GM19023 (cell line): ENCODE results near the gene RB1.
"Not testable (repeated sequence)": the region's sequence is repeated elsewhere in the genome, so short reads cannot be mapped to it uniquely, and the experiment has no call there.

Experiments
- ATAC-seq: cut with Tn5 transposase; IDR thresholded peaks from one replicate; pipeline ENCODE4 v1.9.1; 2021; ENCODE audit warnings: mild to moderate bottlenecking, moderate library complexity; ENCODE audit not compliant: unreplicated experiment

The RB1 gene

GRCh38 chr13:48346583-48346982 lies 43.0 kb downstream of the RB1 start:
- no peak for ATAC-seq

- no peak for ATAC-seq
These were observed 46.0 kb downstream of the RB1 start for GRCh38 chr13:48349525-48349924.

- ATAC-seq, result no peak
These were observed 50.0 kb downstream of the RB1 start for GRCh38 chr13:48353590-48353989.

DNA sequence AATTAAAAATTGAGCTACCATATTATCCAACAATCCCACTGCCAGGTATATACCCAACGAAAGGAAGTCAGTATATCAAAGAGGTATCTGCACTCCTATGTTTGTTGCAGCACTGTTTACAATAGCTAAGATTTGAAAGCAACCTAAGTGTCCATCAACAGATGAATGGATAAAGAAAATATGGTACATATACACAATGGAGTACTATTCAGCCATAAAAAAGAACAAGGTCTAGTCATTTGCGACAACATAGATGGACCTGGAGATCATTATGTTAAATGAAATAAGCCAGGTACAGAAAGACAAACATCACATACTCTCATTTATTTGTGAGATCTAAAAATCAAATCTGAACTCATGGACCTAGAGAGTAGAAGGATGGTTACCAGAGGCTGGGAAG lies 52.0 kb downstream of the RB1 start:
- ATAC-seq, result not testable (repeated sequence)

DNA sequence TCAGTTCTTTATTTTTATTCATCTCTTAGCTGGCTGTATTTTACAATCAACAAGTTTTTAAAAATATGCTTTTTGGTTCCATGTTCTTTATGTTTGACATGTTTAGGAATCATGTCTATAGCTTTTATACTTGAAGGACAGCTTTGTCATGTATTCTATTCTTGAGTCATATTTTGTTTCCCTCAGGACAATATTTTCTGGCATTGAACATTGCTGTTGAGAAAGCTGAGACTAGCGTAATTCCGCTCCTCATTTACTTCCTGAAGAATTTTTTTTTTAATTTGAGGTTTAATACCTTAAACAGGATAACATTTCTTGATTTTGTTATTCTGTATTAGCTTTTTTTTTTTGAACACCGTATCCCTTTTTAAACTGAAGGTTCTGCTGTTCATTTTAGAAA lies 53.2 kb downstream of the RB1 start:
- no peak for ATAC-seq

DNA sequence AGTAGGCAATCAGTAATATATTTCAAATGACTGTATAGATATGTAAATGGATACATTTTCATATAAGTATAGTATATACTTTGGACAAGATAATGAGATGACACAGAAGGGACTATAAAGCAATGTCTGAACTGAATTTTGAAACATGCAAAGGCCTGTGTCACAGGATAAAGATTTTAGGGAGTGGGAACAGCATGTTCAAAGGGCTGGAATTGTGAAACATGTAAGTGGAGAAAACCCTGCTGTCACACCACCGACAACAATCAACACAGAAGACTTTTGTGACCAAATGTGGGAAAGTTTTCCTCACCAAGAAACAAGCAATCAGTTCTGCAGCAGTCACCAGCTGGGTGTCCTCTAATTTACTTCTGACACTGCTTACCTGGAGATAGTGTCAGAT lies 66.4 kb downstream of the RB1 start:
- ATAC-seq, result no peak

DNA sequence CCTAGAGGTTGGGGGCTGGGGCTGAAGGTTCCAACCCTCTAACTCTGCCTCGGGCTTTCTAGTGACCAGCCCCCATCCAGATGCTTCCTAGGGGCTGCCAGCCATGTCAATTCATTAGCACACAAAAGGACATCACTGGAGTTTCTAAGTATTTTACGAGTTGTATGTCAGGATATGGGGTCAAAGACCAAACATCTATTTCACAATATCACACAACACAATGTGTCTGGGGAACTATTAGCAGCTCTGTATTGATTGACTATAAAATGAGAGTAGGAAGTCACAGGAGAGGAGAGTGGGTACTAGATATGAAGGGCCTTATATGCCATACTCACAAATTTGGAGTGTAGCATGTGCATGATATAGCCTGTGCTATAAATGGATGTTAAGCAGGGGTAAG lies 67.3 kb downstream of the RB1 start:
- ATAC-seq, result no peak

DNA sequence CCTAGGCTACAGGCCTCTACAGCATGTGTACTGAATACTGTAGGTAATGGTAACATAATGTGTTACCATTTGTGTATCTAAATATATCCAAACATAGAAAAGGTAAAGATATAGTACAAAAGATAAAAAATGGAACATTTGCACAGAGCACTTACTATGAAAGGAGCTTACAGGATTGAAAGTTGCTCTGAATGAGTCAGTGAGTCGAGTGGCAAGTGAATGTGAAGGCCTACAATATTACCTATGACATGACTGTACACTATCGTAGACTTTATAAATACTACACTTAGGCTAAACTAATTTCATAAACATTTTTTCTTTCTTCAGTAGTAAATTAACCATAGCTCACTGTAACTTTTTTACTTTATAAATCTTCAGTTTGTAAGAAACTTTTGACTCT lies 74.3 kb downstream of the RB1 start:
- ATAC-seq, result no peak

DNA sequence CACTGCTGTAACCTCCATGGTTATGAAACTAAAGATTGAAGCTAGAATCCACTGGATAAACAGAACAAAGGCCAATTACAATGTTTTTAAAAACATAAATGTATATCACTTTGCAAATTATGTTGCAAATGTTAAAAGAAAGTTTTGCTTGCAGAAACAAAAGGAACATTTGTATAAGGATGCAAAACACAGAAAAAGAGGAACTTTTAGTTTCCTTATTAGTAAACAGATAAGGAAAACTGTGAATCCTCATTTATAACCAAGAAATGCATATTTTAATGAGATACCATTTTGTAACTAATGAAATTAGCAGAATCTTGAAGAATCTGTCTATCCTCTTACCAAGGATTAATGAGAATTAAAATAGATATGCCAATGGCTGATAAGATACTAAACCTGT lies 77.0 kb downstream of the RB1 start:
- no peak for ATAC-seq

- ATAC-seq, result no peak
These were observed 79.8 kb downstream of the RB1 start for GRCh38 chr13:48383384-48383783.

- ATAC-seq, result no peak
These were observed 83.3 kb downstream of the RB1 start for GRCh38 chr13:48386816-48387215.

- no peak for ATAC-seq
These were observed 87.7 kb downstream of the RB1 start for GRCh38 chr13:48391257-48391656.

- no peak for ATAC-seq
These were observed 89.6 kb downstream of the RB1 start for GRCh38 chr13:48393030-48393697.

GRCh38 chr13:48393698-48394085 lies 90.1 kb downstream of the RB1 start:
- no peak for ATAC-seq

DNA sequence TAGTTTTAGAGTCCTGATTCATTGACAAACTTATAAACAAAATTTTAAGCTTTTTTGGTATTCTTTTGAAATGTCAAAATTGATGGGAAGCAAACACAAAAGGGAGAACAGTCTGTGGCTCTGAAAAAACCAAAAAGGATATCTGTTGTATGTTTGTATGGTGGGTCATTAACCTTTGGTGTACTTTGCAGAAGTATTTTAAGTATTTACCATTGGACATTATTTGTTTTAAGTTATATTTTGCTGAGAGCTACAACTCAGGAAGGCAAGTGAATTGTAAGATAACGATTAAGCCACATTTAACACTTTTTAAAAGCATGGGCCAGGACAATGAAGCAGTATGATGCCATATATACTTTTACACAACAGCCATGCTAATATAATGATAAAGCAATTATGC lies 94.2 kb downstream of the RB1 start:
- no peak for ATAC-seq

- ATAC-seq, result no peak
These were observed 95.0 kb downstream of the RB1 start for GRCh38 chr13:48398450-48399095.

DNA sequence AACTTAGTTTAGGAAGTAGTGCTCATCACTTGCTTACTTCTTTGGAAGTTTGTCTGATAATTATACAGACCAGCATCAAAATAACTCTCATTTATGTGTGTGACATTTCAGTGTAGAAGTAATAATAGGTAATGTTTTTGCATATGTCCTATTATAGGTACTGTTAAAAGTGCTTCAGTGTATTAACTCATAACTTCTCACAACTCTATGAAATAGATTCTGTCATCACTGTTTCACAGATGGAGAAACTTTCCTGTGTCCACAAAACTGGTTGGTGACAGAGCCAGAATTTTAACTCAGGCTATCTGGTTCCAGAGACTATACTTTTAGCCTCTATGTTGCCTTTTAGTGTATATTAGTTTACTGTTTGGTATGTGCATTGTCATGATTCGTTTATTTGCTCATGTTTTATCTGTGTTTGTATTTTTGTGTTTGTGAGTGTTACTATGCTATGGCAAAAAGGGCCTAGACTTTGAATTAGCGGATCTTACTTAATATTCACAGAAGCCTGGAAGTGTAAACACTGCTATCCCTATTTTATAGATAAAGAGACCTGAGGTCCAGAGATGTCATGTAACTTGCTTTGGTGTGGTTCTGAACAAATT lies 96.6 kb downstream of the RB1 start:
- ATAC-seq, result no peak

DNA sequence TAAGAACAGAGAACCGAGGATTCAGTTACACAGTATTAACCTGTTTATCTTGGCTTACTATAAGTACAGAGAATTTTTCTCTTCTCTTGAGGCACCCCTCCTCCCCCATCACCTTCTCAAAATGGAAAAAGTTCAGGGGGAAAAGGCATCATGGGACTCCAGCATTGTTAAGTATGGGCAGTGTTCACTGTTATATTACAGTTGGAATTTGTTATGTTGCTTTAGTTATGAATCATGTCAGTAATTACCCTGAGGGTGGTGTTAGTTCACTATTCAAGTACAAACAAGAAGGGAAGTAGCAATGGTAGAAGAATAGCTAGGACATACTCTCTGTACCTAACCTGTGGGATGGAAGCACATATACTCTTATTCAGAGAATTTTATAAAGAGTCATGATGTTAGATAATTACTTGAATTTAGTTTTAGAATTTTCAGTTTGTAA lies 97.3 kb downstream of the RB1 start:
- no peak for ATAC-seq

DNA sequence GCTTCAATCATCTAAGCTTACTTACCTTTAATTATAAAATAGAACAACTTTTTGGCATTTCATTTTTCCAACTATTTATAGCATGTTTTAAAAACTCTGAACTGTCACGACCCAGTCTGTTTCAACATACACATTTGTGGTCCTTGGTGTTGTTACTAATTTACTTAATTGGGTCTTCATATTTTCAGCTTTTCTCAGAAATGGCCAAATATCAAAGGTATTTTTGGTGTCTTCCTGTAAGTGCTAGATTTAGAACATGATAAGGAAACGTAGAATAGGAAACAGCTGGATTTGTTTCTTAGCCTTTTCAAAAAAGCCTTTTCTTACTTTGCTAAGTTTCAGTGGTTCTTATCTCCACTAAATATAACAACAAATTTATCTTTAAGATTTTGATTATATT lies 97.9 kb downstream of the RB1 start:
- no peak for ATAC-seq

DNA sequence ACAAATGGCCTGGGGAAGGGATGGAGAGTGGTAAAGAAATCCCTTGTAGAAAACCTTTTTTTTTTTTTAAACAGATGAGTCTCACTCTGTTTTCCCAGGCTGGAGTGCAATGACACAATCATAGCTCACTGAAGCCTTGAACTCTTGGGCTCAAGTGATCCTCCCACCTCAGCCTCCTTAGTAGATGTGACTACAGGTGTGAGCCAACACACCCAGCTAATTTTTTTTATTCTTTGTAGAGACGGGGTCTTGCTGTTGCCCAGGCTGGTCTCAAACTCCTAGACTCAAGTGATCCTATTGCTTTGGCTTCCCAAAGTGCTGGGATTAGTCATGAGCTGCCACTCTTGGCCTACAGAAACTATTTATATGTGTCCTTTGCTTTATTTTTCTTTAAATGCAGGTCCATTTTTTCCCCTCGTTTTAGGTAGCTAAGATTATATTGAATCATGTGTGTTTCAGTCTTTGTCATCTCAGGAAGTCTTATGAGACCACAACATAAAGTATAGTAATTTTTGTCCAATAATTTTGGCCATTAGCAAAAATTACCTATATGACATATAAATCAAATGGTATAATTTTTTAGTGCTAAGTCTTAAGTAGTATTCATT lies 98.9 kb downstream of the RB1 start:
- ATAC-seq, result no peak

DNA sequence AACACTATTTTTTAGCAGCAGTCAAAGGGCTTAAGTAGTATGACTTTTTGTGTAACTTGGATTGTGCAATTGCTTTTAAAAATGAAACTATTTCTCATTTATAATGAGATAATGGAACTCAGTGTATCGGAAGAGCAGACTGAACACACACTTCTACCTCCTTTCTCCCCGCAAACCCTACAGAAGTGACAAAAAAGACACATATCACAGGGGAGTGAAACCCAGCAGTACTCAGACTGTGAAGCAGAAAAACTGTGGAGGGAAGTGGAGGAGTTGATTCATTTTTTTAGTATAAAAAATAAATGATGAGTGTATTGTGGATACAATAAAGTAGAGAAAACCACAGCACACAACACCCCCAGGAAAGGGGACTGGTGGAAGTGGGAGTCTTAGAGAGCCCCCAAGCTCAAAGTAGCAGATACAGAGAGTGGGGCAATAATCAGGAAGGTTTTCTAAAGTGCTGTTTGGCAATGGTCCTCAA lies 99.6 kb downstream of the RB1 start:
- no peak for ATAC-seq

GRCh38 chr13:48403913-48404312 lies 100.4 kb downstream of the RB1 start:
- no peak for ATAC-seq
